NOMO-1 treated with DMSO at 0.1 percent for 48 hours (cell line): ENCODE data around the gene TP73.

Source experiments
- DNase-seq: peaks from one replicate; lab custom pipeline; 2025; ENCODE audit not compliant: unreplicated experiment; lab: John Stamatoyannopoulos, UW

The TP73 gene

GRCh38 chr1:3725366-3725765, 73.0 kb downstream of the TP73 start:
- no peak for DNase-seq

- DNase-seq = no peak
Observed at GRCh38 chr1:3727042-3727824, 74.9 kb downstream of the TP73 start.

- DNase-seq = no peak
Observed at GRCh38 chr1:3727825-3728776, 75.8 kb downstream of the TP73 start.

DNA sequence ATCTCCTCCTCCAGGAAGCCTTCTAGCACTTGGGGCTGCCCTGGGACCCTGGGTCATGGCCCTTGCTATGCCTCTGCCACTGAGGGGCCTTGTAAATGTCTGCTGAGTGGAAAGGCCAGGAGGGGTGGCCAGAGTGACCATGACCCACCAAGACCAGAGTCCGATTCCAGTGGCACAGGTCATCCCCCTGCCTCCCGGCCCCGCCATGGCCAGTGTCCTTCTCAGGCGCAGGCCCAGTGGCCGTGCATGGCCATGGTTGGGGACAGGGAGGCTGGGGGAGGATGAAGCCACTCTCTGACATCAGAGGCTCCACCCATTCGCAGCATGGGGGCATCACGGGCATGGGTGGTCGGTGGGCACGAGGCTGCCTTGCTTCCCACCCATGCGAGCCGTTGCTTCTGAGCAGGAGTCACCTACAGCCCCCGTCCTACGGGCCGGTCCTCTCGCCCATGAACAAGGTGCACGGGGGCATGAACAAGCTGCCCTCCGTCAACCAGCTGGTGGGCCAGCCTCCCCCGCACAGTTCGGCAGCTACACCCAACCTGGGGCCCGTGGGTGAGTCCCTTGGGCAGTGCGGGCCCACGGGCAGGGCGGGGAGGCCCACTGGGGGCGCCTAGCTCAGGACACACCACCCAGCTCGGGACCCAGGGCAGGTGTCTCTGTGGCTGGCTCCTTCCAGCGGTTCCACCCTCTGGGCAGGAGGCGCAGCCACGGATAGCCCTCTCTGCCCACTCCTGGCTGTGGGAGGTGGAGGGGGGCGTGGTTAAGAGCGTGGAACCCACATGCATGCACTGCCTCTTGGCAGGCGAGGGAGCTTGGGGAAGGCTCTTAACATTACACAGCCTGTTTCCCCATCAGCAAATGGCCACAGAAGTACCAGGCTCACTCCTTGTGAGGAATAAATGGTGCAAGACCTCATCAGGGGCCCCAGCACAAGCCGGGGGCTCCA, 77.6 kb downstream of the TP73 start:
- DNase-seq = no peak

GRCh38 chr1:3730543-3731247, 78.4 kb downstream of the TP73 start:
- DNase-seq = no peak

GRCh38 chr1:3731583-3732433, 79.5 kb downstream of the TP73 start:
- no peak for DNase-seq

GRCh38 chr1:3732434-3733093, 80.2 kb downstream of the TP73 start:
- DNase-seq = no peak

GRCh38 chr1:3733094-3733882, 81.0 kb downstream of the TP73 start:
- DNase-seq = no peak

DNA sequence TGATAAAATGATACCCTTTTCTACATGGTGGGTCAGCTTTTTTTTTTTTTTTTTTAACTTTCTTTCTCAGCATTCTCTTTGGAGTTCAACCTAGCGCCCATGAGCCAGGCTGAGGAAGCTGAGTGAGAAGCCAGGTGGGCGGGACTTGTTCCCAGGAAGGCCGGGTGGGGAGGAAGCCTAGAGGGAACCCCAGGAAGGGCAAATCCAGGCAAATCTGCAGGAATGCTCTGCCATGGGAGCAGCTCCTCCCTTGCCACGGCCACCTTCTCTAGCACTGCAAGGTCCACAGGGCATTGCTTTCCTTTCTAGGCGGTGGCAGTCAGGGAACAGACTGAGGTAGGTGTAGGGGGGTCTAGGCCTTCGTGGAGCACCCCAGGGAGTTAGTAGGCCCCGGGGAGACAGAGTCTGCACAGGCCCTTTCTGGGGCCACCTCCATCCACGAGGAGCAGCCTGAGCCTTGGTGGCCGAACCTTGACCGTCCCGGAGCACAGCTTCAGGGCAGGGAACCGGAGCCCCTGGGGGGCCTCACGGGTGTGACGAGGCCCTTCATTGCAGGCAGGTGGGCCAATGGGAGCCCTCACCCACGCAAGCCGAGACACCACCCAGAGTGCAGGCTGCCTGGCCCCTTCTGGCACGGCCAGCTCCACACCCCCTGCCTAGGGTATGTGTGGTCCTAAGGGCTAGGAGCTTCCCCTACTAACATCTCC, 81.7 kb downstream of the TP73 start:
- DNase-seq = no peak

DNA sequence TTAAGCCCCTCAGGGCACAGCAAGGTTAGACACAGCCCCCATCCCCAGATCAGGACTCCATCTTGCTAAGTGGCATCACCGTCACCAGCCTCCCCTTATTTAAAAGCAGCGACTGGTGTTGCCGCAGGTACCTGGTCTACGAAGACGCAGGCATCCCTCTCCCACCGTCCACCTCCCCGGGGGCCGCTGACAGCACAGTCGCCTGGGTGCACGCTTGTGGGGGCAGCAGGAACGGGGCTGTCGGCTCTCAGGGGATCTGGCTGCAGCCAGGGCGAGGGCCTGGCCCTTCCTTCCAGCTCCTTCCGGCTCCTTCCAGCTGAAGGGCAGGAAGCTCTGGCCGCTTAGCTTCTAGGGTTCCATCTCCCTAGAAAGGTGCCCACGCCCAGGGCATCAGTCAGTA, 82.3 kb downstream of the TP73 start:
- DNase-seq = no peak

DNA sequence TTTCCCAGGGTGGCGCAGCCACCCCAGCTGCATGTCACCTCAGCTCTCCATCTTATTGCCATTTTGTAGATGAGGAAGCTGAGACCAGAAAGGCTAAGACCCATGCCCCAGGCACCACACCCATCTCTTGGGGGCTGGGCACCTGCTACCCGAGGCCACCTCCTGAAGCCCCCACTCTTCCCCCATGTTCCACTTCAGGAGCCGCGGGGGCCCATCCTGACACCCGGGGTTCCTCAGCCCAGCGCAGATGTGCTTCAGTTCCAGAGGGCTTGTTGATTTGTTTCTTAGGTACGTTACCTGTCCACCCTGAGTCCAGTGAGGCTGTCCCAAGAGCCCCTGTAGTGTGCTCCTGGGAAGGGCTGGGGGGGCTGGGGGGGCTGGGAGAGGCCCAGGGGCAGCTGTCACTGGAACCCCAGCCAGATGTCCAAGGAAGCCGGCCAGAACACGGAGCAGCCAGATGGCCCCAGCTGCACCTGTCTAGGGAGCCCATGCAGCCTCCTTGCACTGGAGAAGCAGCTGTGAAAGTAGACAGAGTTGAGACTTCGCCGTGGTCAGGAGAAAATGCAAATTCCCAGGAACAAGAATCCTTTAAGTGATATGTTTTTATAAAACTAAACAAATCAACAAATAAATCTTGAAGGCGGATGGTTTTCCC, 82.8 kb downstream of the TP73 start:
- no peak for DNase-seq

- DNase-seq = no peak
Observed at GRCh38 chr1:3735688-3736087, 83.4 kb downstream of the TP73 start.

DNA sequence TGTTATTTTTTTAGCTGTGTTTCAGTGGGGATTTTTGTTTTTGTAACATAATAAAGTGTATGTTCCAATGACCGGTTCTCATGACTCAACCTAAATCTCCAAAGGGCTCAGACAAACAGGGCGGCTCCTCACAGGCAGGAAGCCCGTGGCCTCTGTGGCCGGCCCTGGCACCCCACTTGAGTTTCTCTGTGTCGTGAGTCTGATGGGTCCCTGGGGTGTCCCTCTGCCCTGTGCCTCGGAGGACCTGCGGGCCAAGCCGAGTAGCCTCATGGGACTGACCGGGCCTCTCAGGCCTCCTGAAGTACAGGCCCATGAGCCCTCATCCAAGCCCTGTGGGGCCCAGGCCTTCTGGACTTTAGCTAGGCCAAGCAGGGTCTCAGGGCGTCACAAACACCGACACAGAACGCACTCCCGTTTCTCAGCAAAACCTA, 83.8 kb downstream of the TP73 start:
- DNase-seq = no peak

GRCh38 chr1:3736708-3737107, 84.4 kb downstream of the TP73 start:
- DNase-seq = no peak

- DNase-seq = no peak
Observed at GRCh38 chr1:3738943-3739342, 86.6 kb downstream of the TP73 start.

- no peak for DNase-seq
Observed at GRCh38 chr1:3740042-3740441, 87.7 kb downstream of the TP73 start.

GRCh38 chr1:3740752-3741151, 88.4 kb downstream of the TP73 start:
- DNase-seq = no peak
